SK-N-SH treated with all-trans-retinoic acid at 6 μM for 48 hours (cell line): Measurements from ENCODE around the gene RDH11.
"Not testable (repeated sequence)": the region's sequence is repeated elsewhere in the genome, so short reads cannot be mapped to it uniquely, and the experiment has no call there.

Source experiments
- ATAC-seq: fragments of 200-7000 bp; cut with Tn5 transposase; 3 replicates; pipeline ENCODE4 v1.9.1; 2020; ENCODE audit warnings: mild to moderate bottlenecking, moderate library complexity
- ARNTL ChIP-seq: fragments of 450-650 bp; formaldehyde crosslinking; IDR thresholded peaks from 2 replicates; pipeline ENCODE4 v1.5.0; 2020; ENCODE audit warnings: low read depth, mild to moderate bottlenecking, moderate library complexity, borderline replicate concordance
- BACH2 ChIP-seq: fragments of 250-450 bp; sonication (Bioruptor Pico); IDR thresholded peaks from 2 replicates; pipeline ENCODE4 v1.9.0; 2021; ENCODE audit warnings: mild to moderate bottlenecking, borderline replicate concordance
- CSRNP3 ChIP-seq: fragments of 250-450 bp; sonication (Bioruptor Pico); IDR thresholded peaks from 2 replicates; pipeline ENCODE4 v1.5.1; 2021; ENCODE audit warnings: mild to moderate bottlenecking, moderate library complexity
- ESRRG ChIP-seq: fragments of 250-450 bp; sonication (Bioruptor Pico); IDR thresholded peaks from 2 replicates; pipeline ENCODE4 v1.6.1; 2021; ENCODE audit warnings: mild to moderate bottlenecking
- ISL1 ChIP-seq: fragments of 250-450 bp; sonication (Bioruptor Pico); IDR thresholded peaks from 2 replicates; pipeline ENCODE4 v2.1.2; 2022; ENCODE audit warnings: mild to moderate bottlenecking, moderate library complexity
- OSR1 ChIP-seq: fragments of 250-450 bp; sonication (Bioruptor Pico); IDR thresholded peaks from 2 replicates; pipeline ENCODE4 v1.8.0; 2022; ENCODE audit warnings: moderate library complexity, mild to moderate bottlenecking, inconsistent platforms
- PATZ1 ChIP-seq: fragments of 250-450 bp; sonication (Bioruptor Pico); IDR thresholded peaks from 2 replicates; pipeline ENCODE4 v1.8.0; 2020; ENCODE audit warnings: mild to moderate bottlenecking, moderate library complexity, borderline replicate concordance
- POU6F1 ChIP-seq: fragments of 250-450 bp; sonication (Bioruptor Pico); IDR thresholded peaks from 2 replicates; pipeline ENCODE4 v1.8.0; 2021; ENCODE audit warnings: low read depth, mild to moderate bottlenecking, moderate library complexity, borderline replicate concordance
- PPARA ChIP-seq: fragments of 250-450 bp; sonication (Bioruptor Pico); IDR thresholded peaks from 2 replicates; pipeline ENCODE4 v1.5.0; 2020; ENCODE audit warnings: mild to moderate bottlenecking, borderline replicate concordance
- RARB ChIP-seq: fragments of 250-450 bp; sonication (Bioruptor Pico); IDR thresholded peaks from 2 replicates; pipeline ENCODE4 v1.8.0; 2021; ENCODE audit warnings: mild to moderate bottlenecking, moderate library complexity
- SNAI2 ChIP-seq: fragments of 250-450 bp; sonication (Bioruptor Pico); IDR thresholded peaks from 2 replicates; pipeline ENCODE4 v1.5.0; 2020; ENCODE audit warnings: mild to moderate bottlenecking, moderate library complexity
- TOX ChIP-seq: fragments of 250-450 bp; sonication (Bioruptor Pico); IDR thresholded peaks from 2 replicates; pipeline ENCODE4 v1.8.0; 2021; ENCODE audit warnings: mild to moderate bottlenecking, moderate library complexity, borderline replicate concordance
- TSHZ2 ChIP-seq: fragments of 250-450 bp; sonication (Bioruptor Pico); IDR thresholded peaks from 2 replicates; pipeline ENCODE4 v1.5.0; 2020; ENCODE audit warnings: mild to moderate bottlenecking, moderate library complexity
- ZC3H10 ChIP-seq: fragments of 250-450 bp; sonication (Bioruptor Pico); IDR thresholded peaks from 2 replicates; pipeline ENCODE4 v1.5.1; 2021; ENCODE audit warnings: mild to moderate bottlenecking, moderate library complexity
- ZFP3 ChIP-seq: fragments of 250-450 bp; sonication (Bioruptor Pico); IDR thresholded peaks from 2 replicates; pipeline ENCODE4 v1.5.0; 2020; ENCODE audit warnings: mild to moderate bottlenecking, moderate library complexity
- ZFP30 ChIP-seq: fragments of 450-650 bp; formaldehyde crosslinking; IDR thresholded peaks from 2 replicates; pipeline ENCODE4 v1.5.0; 2022; ENCODE audit warnings: mild to moderate bottlenecking, moderate library complexity

Gene RDH11

GRCh38 chr14:67719866-67720265, 24.3 kb upstream of the RDH11 start:
- TF ChIP-seq ZFP3 (no peak), PPARA (CRISPR knock-in tag) (no peak), TOX (no peak), RARB (no peak), ZC3H10 (CRISPR knock-in tag) (no peak), BACH2 (CRISPR knock-in tag) (no peak), ISL1 (CRISPR knock-in tag) (no peak), CSRNP3 (CRISPR knock-in tag) (no peak), TSHZ2 (no peak), PATZ1 (CRISPR knock-in tag) (no peak), ZFP30 (CRISPR knock-in tag) (no peak), SNAI2 (no peak), ARNTL (CRISPR knock-in tag) (no peak)
- no peak for ATAC-seq

GRCh38 chr14:67719385-67719784, 23.8 kb upstream of the RDH11 start:
- ATAC-seq: not testable (repeated sequence)

- TF ChIP-seq ESRRG (CRISPR knock-in tag) (no peak), POU6F1 (no peak), TSHZ2 (no peak), RARB (no peak), PATZ1 (CRISPR knock-in tag) (no peak), TOX (no peak), OSR1 (CRISPR knock-in tag) (no peak), ARNTL (CRISPR knock-in tag) (no peak), ZFP3 (no peak), BACH2 (CRISPR knock-in tag) (no peak), CSRNP3 (CRISPR knock-in tag) (no peak)
- ATAC-seq: no peak
Observed at GRCh38 chr14:67718265-67718664, 22.7 kb upstream of the RDH11 start.
